NCI-H748 (cell line): ENCODE results near the gene CHMP1B.

Source experiments
- DNase-seq: peaks from one replicate; lab custom pipeline; 2025; ENCODE audit not compliant: unreplicated experiment; lab: John Stamatoyannopoulos, UW

CHMP1B gene

GRCh38 chr18:11901826-11902438 is 50.7 kb downstream of the CHMP1B start:
- no peak for DNase-seq

- no peak for DNase-seq
Observed at GRCh38 chr18:11902522-11903292, 51.5 kb downstream of the CHMP1B start.
